NCI-H1694 (cell line): ENCODE measurements around the gene TLR6.
"Not testable (repeated sequence)": the region's sequence is repeated elsewhere in the genome, so short reads cannot be mapped to it uniquely, and the experiment has no call there.

Experiments
- DNase-seq: peaks from one replicate; lab custom pipeline; 2025; lab: John Stamatoyannopoulos, UW

Gene TLR6

GRCh38 chr4:38820329-38821061 lies 36.1 kb downstream of the TLR6 start:
- no peak for DNase-seq

GRCh38 chr4:38819569-38819968 lies 37.0 kb downstream of the TLR6 start:
- DNase-seq = no peak

- DNase-seq = no peak
Measured at GRCh38 chr4:38818441-38818976, 38.1 kb downstream of the TLR6 start.

GRCh38 chr4:38815885-38816782 lies 40.5 kb downstream of the TLR6 start:
- no peak for DNase-seq

- DNase-seq = no peak
Measured at GRCh38 chr4:38814386-38814785, 42.2 kb downstream of the TLR6 start.

GRCh38 chr4:38811297-38811696 lies 45.3 kb downstream of the TLR6 start:
- DNase-seq = no peak

DNA sequence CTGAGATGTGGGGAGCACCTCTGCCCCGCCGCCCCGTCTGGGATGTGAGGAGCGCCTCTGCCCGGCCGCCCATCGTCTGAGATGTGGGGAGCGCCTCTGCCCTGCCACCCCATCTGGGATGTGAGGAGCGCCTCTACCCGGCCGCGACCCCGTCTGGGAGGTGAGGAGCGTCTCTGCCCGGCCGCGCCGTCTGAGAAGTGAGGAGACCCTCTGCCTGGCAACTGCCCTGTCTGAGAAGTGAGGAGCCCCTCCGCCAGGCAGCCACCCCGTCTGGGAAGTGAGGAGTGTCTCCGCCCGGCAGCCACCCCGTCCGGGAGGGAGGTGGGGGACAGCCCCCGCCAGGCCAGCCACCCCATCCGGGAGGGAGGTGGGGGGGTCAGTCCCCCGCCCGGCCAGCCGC lies 49.2 kb downstream of the TLR6 start:
- not testable (repeated sequence) for DNase-seq

DNA sequence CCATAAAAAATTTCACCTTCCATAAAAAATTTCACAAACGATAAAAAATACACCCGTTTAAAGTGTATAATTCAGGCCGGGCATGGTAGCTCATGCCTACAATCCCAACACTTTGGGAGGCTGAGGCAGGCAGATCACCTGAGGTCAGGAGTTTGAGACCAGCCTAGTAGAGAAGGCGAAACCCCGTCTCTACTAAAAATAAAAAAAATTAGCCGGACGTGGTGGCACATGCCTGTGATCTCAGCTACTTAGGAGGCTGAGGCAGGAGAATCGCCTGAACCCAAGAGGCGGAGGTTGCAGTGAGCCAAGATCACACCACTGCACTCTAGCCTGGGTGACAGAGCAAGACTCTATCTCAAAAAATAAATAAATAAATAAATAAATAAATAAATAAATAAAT lies 50.4 kb downstream of the TLR6 start:
- DNase-seq = not testable (repeated sequence)

DNA sequence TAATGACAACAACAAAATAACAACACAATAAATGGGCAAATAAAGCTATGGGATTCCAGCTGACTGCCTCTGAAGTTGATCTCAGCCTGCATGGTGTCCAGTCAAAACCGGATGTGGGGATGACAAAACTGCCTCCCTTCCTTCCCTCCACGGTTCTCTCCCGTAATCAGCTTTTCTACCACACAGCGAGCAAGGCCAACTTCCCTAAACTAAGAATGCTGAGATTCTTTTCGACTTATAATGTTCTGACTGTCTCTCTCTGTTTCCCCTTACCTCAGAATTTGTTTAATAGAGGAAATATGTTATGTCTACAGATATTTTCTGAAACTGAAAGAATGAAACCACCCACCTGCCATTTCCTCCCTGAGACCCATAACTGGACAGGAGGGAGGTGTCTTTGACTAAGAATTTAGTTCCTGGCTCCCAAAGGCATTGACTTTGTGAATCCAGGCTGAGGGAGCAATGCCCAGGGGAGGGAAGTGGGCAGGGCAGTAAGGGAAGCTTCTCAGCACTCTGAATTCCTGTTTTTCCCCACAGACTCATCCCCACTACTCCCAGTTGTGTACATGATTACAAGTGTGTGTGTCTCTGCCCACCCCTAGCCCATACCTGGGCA lies 51.0 kb downstream of the TLR6 start:
- DNase-seq = no peak

DNA sequence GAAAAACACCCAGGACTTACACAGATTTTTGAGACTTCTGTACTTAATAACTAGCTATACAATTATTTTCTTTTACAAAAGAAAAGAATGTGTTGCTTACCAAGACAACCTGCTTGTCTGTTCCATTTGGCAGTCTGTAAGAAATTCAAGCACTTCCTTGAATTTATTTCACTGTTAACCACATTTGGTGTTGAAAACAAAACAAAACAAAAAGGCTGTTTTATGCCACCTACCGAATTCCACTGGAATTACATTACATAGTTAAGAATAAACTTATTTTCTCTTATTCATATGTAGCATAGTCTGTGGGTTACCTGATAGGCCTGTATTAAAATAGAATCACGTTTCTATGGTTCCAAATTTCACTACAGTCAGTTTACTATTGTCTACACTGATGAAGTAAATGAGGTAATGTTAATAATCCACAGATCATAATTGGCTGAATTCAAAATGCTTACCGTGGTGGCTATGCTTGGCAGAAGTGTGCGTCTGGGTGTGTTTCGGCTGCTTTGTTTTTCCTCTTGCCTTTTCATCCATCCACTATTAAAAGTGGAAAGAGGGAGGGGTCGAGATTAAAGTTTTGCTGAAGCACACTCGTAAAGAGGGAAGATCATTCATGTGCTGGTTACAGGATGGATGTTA lies 51.8 kb downstream of the TLR6 start, which contains the start of gene TLR1:
Gene TLR1 (minus strand): TSS at position 138 of the 642 bp plus-strand sequence. CDS start 5,960 bp downstream, outside the sequence.
- peak; percentile 4 for DNase-seq

GRCh38 chr4:38803833-38804653 lies 52.6 kb downstream of the TLR6 start:
- DNase-seq = no peak

- no peak for DNase-seq
Measured at GRCh38 chr4:38802561-38803355, 53.9 kb downstream of the TLR6 start.

- no peak for DNase-seq
Measured at GRCh38 chr4:38800961-38801450, 55.6 kb downstream of the TLR6 start.

DNA sequence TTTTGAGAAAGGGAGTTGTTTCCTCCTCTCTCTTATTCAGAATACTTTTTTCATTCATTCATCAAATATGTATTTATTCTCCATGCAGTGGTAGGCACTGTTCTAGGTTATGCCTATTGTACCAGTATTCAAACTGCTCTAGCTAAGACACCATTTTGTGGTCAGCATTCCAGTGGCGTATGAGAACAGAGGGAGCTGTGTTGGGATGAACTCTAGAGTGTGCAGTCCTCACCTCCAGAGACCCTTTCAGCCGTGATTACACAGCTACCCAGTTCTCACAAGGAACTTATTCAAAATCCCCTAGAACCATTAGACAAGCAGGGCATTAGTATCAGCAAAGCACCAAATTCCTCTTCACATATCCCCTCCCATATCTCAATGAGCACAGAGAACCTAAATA lies 56.3 kb downstream of the TLR6 start:
- no peak for DNase-seq

DNA sequence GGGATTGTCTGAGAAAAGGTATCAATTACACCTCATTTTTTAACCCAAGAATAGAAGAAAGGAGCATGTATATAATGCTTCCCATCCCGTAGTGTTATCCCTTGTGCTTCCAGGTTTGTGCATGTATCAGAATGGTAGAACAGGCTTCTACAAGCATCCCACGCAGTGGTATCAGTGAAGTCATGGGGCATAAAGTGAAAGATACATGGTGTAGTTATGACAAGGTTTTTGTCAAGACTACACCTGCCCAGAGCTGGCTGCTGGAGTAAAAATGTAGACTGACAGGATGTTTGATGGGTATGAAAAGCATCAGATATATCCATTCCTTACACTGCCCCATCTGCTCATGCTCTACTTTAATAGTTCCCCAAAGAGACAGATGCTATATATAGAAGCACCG lies 61.5 kb downstream of the TLR6 start:
- DNase-seq = no peak

DNA sequence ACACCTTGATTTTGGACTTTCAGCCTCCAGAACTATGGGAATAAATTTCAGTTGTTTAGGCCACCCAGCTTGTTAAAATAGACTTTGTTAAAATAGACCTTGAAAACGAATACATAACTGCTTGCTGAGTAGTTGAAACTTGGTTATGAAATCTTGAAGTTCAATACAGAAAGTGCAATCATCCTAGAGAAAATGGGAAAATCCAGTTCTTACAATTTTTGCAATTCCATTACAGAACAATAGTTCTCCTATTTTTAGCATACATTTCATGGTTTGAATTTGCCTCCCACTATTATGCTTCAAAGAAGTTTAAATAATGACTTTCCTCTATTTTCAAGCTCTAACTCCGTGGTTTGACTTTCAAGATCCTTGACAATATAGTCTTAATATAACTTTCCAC lies 62.6 kb downstream of the TLR6 start:
- no peak for DNase-seq

DNA sequence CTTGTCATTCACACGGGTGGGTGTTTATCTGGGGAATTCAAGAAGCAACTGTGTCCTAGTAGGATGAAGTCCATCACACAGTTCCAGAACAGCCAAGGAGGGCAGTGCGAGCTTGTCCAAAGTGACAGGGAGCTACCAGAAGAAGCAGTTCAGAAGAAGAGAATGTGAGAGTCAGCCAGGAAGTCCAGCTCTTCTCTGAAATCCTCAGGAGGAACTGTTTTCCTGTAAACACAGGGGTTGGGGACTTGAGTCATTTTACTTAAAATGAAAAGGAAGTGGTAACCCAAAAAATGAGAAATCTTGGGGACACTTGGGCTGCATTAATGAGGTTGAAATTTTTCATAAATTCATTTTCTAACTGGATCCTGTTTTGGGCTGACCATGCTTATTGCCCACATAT lies 65.6 kb downstream of the TLR6 start:
- DNase-seq = no peak

- DNase-seq = no peak
Measured at GRCh38 chr4:38788317-38788716, 68.3 kb downstream of the TLR6 start.

- no peak for DNase-seq
Measured at GRCh38 chr4:38787693-38788092, 68.9 kb downstream of the TLR6 start.

GRCh38 chr4:38785901-38786402 lies 70.7 kb downstream of the TLR6 start:
- no peak for DNase-seq
